Fibroblast of upper back skin (primary cell): ENCODE measurements around the gene ELL2.
"Not testable (repeated sequence)": the region's sequence is repeated elsewhere in the genome, so short reads cannot be mapped to it uniquely, and the experiment has no call there.

Experiments
- DNase-seq: peaks from one replicate; pipeline ENCODE4 v3.0.0-alpha.2; 2013

ELL2 gene

DNA sequence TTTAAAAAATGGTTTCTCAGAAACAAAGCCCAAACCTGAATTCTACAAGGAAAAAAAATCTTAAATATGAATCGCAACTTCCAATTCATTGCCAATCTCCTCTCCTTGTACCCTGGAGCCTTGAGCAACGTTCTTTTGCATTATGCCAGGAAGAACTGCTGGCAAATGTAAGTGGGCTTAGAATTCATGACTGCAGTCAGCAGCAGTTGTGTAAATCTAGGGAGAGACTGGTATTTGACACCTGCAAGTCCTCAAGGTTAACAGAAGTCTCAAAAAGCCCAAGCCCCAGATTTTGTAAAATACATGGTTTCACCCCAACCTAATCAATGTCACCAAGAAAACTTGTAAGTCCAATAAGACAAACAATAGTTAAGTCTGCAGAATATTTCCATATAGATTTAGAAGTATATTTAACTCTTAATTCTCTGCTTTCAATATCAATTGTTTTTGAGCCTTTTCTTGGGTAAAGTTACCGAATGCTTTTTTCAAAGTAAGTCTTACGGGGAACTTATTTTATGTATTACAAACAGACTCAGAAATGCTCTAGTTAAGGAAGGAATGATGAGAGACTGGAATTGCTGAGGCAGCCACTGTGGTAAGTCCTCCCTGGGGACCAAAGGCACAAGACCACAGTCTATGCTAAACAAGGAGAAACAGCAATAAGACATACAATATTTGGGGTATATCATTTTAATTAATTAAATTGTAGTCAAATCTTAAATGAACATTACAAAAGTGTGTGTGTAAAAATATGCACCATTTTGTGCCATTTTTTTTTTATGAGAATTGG, 31.3 kb downstream of the ELL2 start:
- no peak for DNase-seq

DNA sequence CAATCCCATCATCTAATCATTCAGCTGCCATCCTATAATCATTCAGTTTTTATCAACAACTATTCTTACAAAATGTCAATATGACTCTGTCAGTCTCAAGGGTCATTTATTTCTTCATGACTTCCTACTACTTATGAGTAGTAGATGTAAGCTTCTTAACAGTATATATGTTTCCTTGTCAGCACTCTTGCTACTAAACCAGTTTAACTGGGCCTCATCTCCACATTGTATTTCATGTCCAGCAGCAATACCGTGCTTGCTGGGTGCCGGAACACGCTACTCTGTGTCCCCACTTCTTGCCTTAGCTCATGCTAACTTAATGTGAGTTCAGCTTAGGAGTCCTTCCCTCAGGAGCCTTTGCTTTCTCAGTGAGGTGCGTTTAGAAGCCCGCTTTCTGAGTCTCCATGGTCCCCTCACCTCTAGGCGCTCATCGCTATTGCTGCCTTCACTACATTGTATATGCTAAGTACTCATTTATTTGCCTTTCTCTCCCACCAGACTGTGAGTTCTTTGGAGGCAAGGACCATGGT, 32.9 kb downstream of the ELL2 start:
- no peak for DNase-seq

DNA sequence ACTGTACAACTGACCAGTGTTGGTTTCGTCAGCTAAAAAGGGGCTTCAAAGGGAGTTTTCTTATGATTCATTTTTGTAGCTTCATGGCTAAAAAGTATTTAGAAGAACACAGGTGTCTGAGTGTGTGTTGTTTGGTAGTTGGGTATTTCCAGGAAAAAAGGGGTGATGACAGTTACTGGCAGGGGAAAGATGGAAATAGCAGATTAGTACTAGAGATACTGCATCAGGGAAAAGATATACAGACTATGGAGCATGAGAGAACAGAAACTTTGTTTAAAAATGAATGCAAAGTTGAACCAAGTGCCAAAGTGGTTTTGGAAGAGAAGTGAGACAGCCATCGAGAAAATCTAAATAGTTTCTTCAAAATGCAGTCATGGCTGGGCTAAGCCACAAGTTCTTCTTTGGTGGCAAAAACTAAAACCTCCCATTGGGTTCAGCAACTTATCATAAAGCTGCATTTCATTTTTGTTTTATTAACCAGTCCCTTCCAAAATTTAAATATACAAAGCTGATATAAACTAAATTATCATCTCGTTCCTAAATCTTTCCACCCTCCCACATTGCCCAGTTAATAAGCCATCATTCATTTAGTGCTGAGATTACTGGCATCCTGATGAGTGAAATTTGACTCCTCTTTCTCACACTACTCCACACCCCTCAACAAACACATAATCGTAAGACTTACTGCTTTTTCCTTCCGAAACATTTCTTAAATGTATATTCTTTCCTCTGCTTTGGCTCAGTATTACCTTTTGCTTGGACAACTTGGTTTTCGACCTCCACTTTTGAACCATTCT, 33.5 kb downstream of the ELL2 start:
- no peak for DNase-seq

DNA sequence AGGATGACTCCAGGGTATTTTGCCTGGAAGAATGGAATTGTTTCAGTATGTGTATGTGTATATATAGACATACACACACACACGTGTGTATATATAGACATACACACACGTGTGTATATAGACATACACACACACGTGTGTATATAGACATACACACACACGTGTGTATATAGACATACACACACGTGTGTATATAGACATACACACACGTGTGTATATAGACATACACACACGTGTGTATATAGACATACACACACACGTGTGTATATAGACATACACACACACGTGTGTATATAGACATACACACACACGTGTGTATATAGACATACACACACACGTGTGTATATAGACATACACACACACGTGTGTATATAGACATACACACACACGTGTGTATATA, 34.4 kb downstream of the ELL2 start:
- not testable (repeated sequence) for DNase-seq

DNA sequence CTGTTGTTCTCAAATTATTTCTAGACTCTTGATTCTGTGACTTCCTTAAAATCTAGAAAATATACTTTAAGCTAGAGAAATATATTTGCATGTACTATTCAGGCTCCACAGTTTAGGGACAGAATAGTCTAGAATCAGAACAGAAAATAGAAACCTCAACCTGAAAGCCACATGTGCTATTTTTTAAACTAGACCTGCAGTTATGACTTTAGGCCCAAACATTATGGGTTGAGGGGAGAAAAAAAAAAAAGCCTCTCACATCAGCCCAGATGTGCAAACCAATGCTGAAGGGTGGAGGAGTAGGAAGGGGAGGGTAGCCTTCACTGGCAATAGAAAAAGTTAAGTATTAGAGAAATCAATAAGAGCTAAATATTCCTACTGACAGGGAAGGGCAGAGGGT, 35.7 kb downstream of the ELL2 start:
- DNase-seq = no peak

DNA sequence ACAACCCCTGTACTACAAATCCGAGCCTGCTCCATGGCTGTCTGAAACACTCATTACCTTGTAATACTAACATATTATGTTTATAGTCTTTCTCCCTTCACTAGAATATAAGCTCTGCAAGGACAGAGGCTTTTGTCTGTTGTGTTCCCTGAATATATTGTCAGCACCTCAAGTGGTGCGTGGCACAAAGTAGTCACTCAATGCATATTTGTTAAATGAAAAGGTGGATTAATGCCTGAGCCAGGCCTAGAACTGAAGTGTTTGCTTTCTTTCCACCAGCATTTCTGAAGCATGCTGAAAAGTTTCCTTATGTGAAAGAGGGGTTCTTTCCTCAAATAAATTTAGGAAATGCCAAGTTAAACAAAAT, 36.3 kb downstream of the ELL2 start:
- no peak for DNase-seq

DNA sequence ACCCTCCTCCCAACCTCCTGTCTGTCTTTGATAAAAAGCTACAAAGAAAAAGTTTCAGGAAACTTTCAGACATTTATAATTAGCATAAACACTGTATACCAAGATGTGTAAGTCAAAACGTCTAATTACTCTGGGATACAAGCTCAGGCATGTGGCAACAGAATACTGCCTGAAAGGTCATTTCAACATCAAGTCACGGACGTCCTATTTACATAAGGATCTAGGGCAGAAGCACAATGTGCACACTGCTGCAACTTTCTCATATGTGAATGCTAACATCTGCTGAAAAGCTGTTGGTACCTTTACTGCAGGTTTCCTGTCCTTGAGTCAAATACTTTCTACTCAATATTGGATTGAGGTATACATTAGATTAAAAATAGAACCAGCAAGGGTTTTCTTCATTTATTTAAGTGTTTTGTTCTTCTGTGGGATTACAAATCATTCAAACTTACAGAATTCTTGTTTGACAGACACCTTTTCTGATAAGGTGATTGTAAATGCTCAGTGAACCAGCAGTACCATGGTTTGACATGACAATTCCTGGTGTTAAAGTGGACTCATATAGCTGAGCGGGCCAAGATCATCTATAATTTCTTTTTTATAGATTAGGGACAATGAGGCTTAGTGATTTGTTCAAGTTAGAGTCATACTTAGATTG, 36.8 kb downstream of the ELL2 start:
- DNase-seq = no peak

DNA sequence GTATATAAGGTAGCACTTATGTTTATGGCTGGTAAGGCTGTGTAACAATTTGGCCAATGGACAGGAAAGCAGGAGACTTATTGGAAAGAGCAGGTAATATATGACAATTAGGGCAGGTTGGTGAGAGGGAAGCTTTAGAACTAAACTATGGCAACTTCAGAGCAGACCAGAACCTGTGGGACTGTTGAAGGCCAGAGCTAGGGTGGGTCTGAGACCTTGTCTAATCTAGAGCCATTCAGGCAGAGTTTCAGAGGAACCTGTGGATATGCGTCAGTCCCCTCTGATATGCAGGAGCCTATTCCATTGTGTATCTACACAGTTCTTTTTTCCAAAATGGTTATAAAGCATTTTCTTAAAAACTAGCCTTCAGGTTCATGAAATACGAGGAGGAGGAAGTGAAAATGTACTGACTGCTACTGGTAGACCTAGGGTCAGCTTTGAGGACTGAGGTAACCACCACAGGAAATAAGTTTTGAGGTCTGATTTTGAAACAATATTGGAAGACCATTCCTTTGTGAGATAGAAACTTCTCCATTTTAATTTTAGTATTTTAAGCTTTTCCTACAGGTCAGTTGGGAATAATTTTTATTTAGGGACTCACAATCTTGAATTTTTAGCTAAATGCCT, 37.6 kb downstream of the ELL2 start:
- no peak for DNase-seq

DNA sequence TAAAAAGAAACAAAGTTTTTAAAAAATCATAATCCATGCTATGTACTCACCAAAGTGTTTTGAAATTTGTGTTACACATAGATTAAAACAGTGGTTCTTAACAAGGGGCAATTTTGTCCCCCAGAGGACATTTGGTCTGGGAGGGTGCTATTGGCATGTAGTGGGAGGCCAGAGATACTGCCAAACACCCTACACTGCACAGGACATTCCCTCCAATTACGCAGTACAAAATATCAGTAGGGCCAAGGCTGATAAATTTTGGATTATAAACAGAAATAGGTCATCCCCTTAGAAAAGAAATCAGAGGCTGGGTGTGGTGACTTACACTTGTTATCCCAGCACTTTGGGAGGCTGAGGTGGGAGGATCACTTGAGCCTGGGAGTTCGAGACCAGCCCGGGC, 38.9 kb downstream of the ELL2 start:
- DNase-seq = no peak

DNA sequence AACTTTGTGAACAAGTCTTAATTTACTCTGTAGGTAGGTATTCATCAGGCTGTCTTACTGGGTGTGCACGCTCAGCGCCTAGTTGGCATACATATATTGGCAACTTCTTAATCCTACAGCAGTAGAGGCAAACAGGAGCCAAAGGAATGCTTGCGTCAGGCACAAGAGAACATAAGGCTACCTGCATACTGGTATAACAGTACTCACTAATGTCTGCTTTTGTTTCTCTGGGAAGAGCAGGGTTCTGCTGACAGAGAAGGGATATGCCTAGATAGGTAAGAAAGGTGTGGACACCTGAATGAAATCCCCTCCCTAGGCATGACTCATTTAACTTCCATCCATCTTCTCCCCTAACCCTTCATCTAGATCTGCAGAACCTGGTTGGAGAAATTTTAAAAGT, 40.1 kb downstream of the ELL2 start:
- DNase-seq = no peak

DNA sequence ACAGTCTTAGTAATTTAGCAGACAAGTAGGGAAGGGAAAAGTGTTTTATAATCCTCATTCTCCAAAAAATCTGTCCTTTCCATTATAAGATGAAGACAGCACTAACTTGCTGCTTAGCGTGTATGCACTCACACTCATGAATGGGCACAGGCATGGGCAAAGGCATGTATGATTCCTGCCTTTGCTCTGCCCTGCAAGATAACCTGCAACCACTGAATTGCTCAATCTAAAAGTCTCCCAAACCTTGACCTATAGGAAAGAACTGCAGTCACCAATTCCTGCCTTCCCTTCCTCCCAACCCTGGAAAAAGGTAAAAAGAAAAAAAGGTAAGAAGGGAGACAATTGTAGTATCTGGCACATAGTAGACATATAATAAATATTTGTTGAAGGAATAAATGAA, 40.8 kb downstream of the ELL2 start:
- DNase-seq = no peak

DNA sequence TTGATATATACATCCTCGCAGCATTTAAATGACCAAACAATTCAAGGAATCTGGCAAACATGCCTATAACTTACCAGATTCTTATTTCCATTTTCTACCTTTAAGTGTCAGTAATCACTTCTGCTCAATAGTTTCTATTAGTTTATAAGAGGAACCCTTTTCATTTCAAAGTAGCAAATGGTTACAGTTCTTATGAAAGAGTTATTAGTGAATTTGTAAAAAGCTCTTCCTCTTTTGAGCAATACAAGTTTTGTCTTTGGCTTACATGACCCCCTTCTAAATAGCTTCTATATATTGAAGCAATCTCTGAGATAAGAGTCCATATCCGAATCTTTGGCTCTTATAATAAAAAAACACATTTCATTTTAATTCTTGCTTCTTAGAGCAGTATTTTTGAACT, 42.0 kb downstream of the ELL2 start:
- no peak for DNase-seq

DNA sequence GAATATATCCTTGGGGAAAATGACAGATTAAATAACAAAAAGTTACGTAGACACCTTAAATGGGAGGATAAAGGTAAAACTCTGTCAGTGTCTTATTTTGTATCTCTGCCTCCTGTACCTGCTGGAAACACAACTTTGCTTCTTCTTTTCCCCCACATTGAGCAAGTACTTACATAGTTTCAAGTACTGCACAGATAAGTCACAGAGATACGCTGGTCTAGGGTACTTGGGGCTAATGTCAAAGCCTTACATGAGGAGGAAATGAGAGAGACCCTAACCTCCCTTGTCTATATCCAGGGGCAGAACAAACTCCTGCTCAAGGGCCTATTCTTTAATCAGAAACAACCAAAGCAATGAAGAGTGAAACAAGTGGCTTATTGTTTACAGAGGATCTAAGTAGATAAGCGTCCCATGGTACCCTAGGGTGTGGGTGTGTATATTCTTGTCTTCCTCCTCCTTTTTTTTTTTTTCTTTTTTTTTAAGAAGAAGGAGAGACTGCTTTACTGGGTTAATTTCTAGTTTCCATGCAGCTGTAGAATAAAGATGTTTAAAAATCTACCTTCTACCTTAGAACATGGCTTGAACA, 43.1 kb downstream of the ELL2 start:
- DNase-seq = no peak

DNA sequence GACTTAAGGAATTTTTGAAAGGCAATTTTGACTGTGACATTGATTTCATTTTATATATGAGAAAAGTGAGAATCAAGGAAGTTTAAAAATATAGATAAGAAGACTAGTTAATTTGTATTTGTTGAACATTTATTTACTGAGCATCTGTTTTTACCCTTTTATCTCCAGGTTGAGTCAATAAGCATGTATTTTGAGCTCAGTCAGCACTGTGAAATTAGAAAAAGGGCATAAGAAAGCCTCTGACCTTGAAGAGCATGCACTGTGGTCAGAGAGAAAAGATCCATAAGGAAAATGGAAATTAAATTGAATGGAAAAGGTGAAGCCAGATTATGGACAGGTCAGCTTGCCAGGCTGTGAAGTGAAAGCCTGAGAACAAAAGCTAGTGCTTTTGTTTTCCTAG, 44.4 kb downstream of the ELL2 start:
- DNase-seq = no peak

DNA sequence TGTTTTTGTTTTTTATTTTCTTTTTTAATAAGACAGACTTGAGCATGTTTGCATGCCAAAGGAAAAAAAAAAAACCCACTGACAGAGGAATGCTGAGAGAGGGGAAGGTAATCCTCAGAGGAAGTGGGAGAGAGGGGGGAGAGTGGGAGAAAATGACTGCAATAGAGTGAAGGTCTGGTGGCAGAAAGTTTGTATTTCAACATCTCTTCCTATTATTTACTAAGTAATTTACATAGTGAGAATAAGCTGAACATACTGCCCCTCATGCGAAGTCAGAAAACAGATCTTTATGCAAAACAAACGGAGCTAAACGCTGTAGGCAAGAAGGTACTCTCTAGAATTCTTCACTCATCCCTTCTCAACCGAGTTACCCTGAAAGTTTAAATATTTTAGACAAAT, 45.0 kb downstream of the ELL2 start:
- no peak for DNase-seq

DNA sequence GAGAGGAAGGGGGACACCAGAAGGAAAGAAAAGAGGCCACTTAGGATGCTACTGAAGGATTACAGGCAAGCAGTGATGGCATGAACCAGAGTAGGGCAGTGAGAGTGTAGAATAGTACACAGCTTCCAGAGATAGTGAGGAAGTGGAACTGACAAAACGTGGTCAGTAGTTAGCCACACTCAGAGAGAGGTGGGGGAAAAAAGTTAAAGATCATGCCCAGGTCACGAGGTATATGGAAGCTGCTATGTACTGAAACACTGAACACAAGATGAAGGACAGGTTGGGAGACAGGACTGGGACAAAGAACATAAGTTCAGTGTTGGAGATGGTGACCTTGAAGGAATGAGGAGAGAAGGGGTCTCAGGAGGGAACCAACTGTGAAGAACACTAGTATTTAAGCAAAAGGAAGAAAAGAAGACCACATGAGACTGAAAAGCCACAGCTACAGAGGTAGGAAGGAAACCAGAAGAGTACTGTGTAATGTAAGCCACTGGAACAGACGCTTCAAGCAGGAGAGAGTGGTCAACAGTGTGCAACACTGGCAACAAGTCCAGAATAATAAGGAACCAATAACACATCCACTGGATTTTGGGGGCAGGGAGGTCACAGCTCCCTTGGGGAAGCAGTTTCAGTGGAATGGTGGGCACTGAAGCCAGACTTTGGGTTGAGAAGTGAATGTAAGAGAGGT, 45.5 kb downstream of the ELL2 start:
- no peak for DNase-seq

DNA sequence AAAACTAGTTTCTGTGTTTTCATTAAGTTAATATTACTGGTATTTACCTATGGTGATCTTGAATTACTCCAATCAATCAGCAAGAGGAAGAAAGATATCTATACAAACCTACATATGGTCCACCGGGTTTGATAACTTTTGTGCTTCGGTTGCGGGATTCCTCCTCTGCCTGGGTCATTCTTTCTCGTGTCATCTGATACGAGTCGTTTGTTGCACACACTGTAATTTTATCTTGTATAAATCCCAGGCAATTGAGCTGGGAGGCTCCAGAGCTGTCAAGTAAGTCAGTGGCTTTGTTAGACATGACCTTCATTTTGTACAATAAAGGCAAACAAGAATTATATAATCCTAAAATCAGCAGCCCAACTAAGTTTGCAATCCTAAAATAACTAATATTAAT, 48.0 kb downstream of the ELL2 start:
- DNase-seq = no peak

DNA sequence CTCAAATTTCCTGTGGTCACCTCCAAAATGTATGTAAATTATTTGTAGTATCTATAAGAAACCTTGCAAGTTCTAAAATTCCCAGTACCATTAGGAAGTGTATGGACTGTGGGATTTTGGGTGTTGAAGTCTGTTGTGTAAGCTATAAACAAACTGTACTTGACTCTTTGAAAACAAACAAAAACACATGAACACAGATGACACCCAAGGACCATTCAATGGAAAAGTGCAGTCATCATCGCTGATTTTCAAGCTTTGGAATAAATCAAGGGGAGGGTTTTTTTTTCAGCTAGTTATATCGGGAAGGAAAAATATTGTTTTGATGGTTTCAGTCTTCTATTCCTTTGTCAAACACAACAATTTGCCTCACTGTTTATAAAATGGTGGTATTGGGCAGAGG, 49.6 kb downstream of the ELL2 start:
- DNase-seq = no peak

DNA sequence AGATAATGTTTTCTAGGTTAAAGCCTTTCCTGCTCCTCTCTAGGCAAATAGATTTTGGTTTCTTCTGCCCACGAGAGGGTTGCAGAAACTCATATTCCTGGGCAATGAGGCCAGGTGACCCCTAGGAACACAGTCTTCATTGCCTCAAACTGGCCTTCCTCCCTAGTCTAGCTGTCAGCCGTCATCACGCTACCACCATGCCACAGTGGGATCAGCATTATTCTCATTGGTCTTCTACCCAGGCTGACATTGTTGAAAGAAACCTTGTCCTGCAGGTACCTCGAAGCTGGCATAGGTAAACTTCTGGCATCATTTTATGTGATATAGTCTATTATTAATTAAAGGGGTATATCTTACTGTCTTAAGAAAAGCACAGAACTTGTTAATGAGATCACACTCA, 51.1 kb downstream of the ELL2 start:
- no peak for DNase-seq

DNA sequence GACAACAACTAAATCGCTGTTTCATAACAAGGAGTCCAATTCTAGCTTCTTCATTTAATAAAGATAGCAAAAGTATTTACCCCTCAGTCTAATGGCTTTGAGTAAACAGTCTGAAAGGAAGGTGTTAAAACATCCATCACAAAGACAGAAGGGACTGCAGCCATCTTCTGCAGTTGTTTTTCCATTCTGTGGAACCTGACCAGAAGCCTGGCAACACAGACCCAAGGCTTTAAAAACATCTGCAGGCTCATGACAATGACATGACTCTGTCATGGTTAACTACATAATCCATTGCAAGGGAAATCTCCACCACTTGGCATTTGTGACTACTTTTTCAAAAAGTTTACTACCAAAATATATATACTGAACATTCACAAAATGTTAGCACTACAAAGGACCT, 51.9 kb downstream of the ELL2 start:
- DNase-seq = no peak

DNA sequence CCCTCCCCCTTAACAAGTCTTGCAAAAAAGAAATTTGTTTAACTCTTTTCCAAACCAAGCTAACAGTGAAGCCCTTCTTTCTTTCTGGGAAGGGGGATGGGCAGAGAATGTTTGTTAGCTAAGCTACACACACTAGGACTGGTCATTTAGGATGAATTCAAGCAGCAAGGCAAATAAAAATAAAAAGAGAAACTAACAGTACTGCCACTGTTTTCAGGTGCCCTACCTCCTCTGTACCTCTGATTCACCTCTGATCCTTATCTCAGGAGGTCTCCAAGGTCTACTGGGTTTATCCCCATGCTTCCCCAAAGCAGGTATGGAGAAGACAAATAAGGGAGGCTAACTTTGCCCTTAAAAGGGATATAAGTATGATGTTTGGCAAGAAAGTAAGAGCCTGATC, 52.9 kb downstream of the ELL2 start:
- no peak for DNase-seq
